Ovary (tissue), 9 donors: Measurements from ENCODE around the gene FUOM. TPM values are rescaled to one million over a fixed set of nuclear protein-coding genes. Genes with fewer than 3 reads are reported as not detected.

Source experiments
- DNase-seq, 5 donors: peaks; one replicate each; pipeline ENCODE4 v3.0.0-alpha.2; 2019 to 2020
- H3K27ac ChIP-seq, 2 donors: fragments of 200-600 bp; one replicate each; pipeline versions ENCODE4 v1.5.1 to v1.8.0; 2019 to 2022
- H3K27me3 ChIP-seq: fragments of 200-600 bp; one replicate; pipeline ENCODE4 v1.8.0; 2022
- H3K36me3 ChIP-seq: fragments of 200-600 bp; sonication (generic); one replicate; pipeline ENCODE4 v1.5.1; 2019
- H3K4me1 ChIP-seq: one replicate; pipeline ENCODE4 v1.8.1; 2013; ENCODE audit warnings: mild to moderate bottlenecking, moderate library complexity; ENCODE audit not compliant: insufficient read depth
- H3K4me3 ChIP-seq: fragments of 200-600 bp; sonication (generic); one replicate; pipeline ENCODE4 v1.5.1; 2017
- H3K9me3 ChIP-seq, 2 donors: fragments of 200-600 bp in 1 of 2; sonication (generic) in 1 of 2; one replicate each; pipeline versions ENCODE4 v1.5.1 to v1.8.1; 2013 to 2019; ENCODE audit warnings: mild to moderate bottlenecking in 1 of 2, moderate library complexity in 1 of 2
- EP300 ChIP-seq: sonication (generic); formaldehyde crosslinking; IDR thresholded peaks from one replicate; pipeline ENCODE4 v1.6.1; 2017; ENCODE audit warnings: antibody characterized with exemption
- POLR2A ChIP-seq: fragments of 450-650 bp; IDR thresholded peaks from one replicate; pipeline ENCODE4 v1.6.1; 2017; ENCODE audit warnings: antibody characterized with exemption, mild to moderate bottlenecking, moderate library complexity
- WGBS, 3 donors: extraction: QIAGEN DNeasy Blood & Tissue Kit in 1 of 3; methylation state at CpG; one replicate each; pipeline versions ENCODE4 v1.1.5 to v1.1.7; 2013 to 2017; 5-methylcytosine and 5-hydroxymethylcytosine counted together
- intact Hi-C, 4 donors: fragments of 100-400 bp; cut with DNase I; formaldehyde crosslinking; loops; one replicate each; pipeline versions ENCODE4 v1.11.0 to v1.15.1; 2022 to 2023
- polyA plus RNA-seq, 2 donors: library from polyadenylated mRNA; stranded (reverse); fragments of 200-250 nt in 1 of 2; fragments of 350-450 nt in 1 of 2; fragmentation: Illumina TruSeq in 1 of 2; extraction: RNeasy Lipid Tissue Mini Kit (QIAGEN cat#74804) in 1 of 2; gene quantifications; one replicate each; pipeline ENCODE4 v1.2.3, GENCODE V29; 2013 to 2014
- total RNA-seq, 7 donors: library from RNA; depleted of rRNA in 2 of 7; stranded (reverse); fragments of >200 nt in 2 of 7; fragmentation: NEBNext Ultra II Directional in 3 of 7; extraction: Animal tissue kit (Norgen Biotek cat#: 25700) in 3 of 7; gene quantifications; one replicate each; pipeline versions ENCODE4 v1.1.0 to v1.2.4, GENCODE V29; 2016 to 2023
- TF ChIP-seq, protein P1 (sequence below), 3 donors: fragments of 450-650 bp in 2 of 3; fragments of 200-600 bp in 1 of 3; IDR thresholded peaks; one replicate each; pipeline versions ENCODE4 v1.5.1 to v1.8.0; 2016 to 2022; ENCODE audit warnings: antibody characterized with exemption in 3 of 3, mild to moderate bottlenecking in 1 of 3
- donor health status: DM: no; HTN: no; CAD: no; lungs with moderate emphysema.
- donor health status: DM: no; HTN: no; CAD: no.
- donor health status: Bipolar disorder and iron deficiency.
- donor health status: DM: yes; HTN: yes; CAD: no.
- donor health status: DM: no; HTN: no; CAD: no.
- donor health status: DM: yes; HTN: yes; CAD: no.

FUOM gene
- total and polyA plus RNA-seq, 9 donors, result 1.2 to 26.3 (median 14.8) TPM

DNA sequence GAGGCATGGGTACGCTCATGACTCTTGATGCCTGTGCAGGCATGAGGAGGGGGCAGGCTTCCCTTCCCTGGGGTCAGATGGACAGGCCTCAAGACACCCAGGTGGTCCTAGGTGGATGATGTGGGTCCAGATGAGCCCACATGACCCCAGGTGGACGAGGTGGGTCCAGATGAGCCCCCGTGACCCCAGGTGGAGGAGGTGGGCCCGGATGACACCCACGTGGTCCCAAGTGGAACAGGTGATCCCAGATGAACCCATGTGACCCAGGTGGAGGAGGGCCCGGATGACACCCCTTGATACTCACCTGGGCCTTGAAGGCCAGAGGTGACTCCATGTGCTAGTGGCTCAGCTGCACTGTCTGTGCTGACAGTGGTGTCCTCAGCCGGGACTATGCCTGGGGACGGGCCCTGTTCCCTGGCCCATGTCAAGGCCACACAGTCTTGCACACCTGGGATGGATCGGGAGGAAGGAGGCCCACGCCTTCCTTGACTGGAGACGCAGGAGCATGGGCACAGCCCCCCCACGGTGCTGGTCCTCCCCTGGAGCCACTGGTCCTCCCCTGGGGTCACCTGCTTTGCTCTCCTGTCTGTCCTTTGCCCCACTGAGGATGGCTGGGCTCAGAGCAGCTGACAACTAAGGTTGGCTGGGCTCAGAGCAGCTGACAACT is 7.4 kb downstream of the FUOM start:
- H3K36me3 ChIP-seq, result no peaks in the 10 kb centered on the region
- H3K27me3 ChIP-seq, result no peaks in the 10 kb centered on the region
- no peak overlapping the region for H3K4me3 ChIP-seq
- WGBS, 3 donors, result 35 to 58% (median 46%) methylated on average over 11 to 12 of the region's 12 CpGs
- TF ChIP-seq, protein P1, sequence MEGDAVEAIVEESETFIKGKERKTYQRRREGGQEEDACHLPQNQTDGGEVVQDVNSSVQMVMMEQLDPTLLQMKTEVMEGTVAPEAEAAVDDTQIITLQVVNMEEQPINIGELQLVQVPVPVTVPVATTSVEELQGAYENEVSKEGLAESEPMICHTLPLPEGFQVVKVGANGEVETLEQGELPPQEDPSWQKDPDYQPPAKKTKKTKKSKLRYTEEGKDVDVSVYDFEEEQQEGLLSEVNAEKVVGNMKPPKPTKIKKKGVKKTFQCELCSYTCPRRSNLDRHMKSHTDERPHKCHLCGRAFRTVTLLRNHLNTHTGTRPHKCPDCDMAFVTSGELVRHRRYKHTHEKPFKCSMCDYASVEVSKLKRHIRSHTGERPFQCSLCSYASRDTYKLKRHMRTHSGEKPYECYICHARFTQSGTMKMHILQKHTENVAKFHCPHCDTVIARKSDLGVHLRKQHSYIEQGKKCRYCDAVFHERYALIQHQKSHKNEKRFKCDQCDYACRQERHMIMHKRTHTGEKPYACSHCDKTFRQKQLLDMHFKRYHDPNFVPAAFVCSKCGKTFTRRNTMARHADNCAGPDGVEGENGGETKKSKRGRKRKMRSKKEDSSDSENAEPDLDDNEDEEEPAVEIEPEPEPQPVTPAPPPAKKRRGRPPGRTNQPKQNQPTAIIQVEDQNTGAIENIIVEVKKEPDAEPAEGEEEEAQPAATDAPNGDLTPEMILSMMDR (IDR thresholded peaks at IDR 0.05), result no peak
- TF ChIP-seq POLR2A (no peak), EP300 (no peak)
- no peak for DNase-seq
- intact Hi-C loops, result no loop called here
- H3K4me1 ChIP-seq, result no peaks in the 10 kb centered on the region
- H3K27ac ChIP-seq, result no peak overlapping the region
- no peaks in the 10 kb centered on the region for H3K9me3 ChIP-seq

DNA sequence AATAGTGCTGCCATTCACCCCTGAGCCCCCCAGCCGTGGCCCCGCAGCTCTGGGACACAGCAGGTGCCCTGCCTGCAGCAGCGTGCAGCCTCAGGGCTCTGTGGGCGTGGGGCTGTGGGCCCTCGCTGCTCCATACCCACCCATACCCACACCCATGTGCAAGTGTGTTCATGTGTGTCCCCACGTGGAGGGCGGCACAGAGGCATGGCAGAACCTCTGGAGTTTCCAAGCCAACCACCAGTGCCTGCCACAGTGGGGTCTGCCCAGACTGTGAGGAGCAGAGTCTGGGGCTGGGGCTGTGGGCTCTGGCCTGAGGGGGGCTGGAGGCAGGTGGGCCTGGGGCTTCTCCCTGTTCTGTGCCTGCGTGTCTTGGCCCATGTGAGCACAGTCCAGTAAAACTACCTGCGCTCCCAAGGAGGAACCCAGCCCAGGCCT is 8.2 kb downstream of the FUOM start:
- no peaks in the 10 kb centered on the region for H3K27me3 ChIP-seq
- H3K36me3 ChIP-seq, result no peaks in the 10 kb centered on the region
- H3K27ac ChIP-seq, result no peak overlapping the region
- DNase-seq, result no peak
- WGBS, 3 donors, result 52 to 67% (median 57%) methylated on average over 9 of the region's 9 CpGs
- TF ChIP-seq EP300, result no peak
- TF ChIP-seq, protein P1 (IDR thresholded peaks at IDR 0.05), result no peak
- TF ChIP-seq POLR2A, result no peak
- intact Hi-C loops, result no loop called here
- H3K9me3 ChIP-seq, result no peaks in the 10 kb centered on the region
- no peak overlapping the region for H3K4me3 ChIP-seq
- no peaks in the 10 kb centered on the region for H3K4me1 ChIP-seq

DNA sequence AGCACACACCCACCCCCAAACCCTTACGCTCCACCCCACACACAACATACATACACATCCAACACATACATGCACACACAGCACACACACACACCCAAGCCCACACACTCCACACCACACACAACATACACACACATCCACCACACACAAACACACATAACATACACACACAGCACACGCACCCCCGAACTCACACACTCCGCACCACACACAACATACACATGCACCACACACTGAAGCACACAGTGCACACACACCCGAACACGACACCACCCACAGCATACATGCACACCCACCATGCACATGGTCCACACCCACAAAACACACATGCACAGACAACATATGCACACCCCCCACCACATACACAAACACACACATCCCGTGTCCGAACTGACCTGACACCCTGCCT is 8.7 kb downstream of the FUOM start:
- DNase-seq, result no peak
- H3K9me3 ChIP-seq, result no peaks in the 10 kb centered on the region
- H3K4me1 ChIP-seq, result no peaks in the 10 kb centered on the region
- no peak for TF ChIP-seq EP300
- TF ChIP-seq, protein P1 (IDR thresholded peaks at IDR 0.05), result no peak
- no peak overlapping the region for H3K27ac ChIP-seq
- 69 to 81% (median 71%) methylated on average over 8 of the region's 8 CpGs for WGBS, 3 donors
- intact Hi-C loops, result no loop called here
- no peaks in the 10 kb centered on the region for H3K27me3 ChIP-seq
- no peak overlapping the region for H3K4me3 ChIP-seq
- no peaks in the 10 kb centered on the region for H3K36me3 ChIP-seq

DNA sequence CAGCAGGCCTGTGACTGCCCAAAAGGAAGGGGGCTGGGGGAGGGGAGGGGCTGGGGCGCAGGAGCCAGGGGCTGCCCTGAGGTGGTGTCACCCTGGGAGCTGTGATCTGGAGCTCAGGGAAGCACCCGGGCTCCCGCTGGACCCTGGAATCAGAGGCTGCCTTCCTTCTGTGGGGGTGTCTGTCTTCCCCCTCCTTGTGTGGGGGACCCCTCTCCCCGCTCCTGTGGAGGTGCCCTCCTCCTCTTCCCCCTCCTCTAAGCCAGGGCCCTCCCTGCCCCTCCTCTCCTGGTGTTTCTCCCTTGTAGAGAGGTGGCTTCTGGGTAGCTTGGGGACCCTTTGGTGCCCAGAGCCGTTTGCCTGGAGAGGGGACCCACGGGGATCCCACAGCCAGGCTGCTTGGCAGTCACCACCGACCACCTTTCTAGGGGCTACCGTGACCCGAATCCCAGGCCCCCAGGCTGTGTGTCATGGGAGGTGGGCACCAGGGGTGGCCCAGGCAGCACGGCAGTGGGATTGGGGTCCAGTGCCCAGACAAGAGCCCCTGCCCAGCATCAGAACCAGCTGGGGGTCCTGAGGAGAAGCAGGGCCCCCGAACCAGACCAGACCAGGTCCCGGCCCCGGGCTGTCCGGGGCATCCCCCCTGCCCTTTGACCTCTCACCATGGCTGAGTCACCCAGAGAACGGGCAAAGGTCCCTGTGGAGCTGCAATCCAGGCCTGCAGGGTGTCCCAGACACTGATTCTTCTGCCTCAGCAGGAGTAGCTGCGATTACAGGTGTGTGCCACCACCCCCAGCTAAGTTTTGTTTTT is 9.9 kb downstream of the FUOM start:
- H3K27me3 ChIP-seq, result no peaks in the 10 kb centered on the region
- 40 to 49% (median 44%) methylated on average over 14 to 16 of the region's 16 CpGs for WGBS, 3 donors
- intact Hi-C loops, result no loop called here

More for the DNA sequence above, 9.9 kb downstream of the FUOM start:
- DNase-seq, result no peak
- TF ChIP-seq, protein P1 (IDR thresholded peaks at IDR 0.05), result no peak
- no peak for TF ChIP-seq EP300
- TF ChIP-seq POLR2A, result no peak
- Histone ChIP-seq H3K27ac (no peak overlapping the region), H3K4me3 (no peak overlapping the region), H3K36me3 (no peaks in the 10 kb centered on the region), H3K4me1 (no peaks in the 10 kb centered on the region), H3K9me3 (no peaks in the 10 kb centered on the region)
